Measurements from ENCODE around the gene HPF1.

GRCh38 chr4:169741569-169741968 lies 16.2 kb downstream of the HPF1 start:
- TF ChIP-seq, protein P1, sequence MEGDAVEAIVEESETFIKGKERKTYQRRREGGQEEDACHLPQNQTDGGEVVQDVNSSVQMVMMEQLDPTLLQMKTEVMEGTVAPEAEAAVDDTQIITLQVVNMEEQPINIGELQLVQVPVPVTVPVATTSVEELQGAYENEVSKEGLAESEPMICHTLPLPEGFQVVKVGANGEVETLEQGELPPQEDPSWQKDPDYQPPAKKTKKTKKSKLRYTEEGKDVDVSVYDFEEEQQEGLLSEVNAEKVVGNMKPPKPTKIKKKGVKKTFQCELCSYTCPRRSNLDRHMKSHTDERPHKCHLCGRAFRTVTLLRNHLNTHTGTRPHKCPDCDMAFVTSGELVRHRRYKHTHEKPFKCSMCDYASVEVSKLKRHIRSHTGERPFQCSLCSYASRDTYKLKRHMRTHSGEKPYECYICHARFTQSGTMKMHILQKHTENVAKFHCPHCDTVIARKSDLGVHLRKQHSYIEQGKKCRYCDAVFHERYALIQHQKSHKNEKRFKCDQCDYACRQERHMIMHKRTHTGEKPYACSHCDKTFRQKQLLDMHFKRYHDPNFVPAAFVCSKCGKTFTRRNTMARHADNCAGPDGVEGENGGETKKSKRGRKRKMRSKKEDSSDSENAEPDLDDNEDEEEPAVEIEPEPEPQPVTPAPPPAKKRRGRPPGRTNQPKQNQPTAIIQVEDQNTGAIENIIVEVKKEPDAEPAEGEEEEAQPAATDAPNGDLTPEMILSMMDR (IDR thresholded peaks at IDR 0.05): no peak
- TF ChIP-seq IRF3 (IDR thresholded peaks at IDR 0.05; ENCODE audit: low read depth, low read length): no peak
- TF ChIP-seq POLR2AphosphoS5 (IDR thresholded peaks at IDR 0.05; ENCODE audit: low read depth, low read length): no peak
- TF ChIP-seq EP300 (IDR thresholded peaks at IDR 0.05; ENCODE audit: borderline replicate concordance in 1 of 2, low read depth in 1 of 2, low read length in 1 of 2): no peak

Measured in SK-N-SH (cell line).